NOMO-1 treated with DMSO at 0.1 percent for 48 hours (cell line): ENCODE measurements around the gene NELFB.
A peak's percentile ranks its signal among the peaks of the same experiment; 100 is the strongest.

Experiments used
- DNase-seq: peaks from one replicate; lab custom pipeline; 2025; ENCODE audit not compliant: unreplicated experiment; lab: John Stamatoyannopoulos, UW

NELFB gene

DNA sequence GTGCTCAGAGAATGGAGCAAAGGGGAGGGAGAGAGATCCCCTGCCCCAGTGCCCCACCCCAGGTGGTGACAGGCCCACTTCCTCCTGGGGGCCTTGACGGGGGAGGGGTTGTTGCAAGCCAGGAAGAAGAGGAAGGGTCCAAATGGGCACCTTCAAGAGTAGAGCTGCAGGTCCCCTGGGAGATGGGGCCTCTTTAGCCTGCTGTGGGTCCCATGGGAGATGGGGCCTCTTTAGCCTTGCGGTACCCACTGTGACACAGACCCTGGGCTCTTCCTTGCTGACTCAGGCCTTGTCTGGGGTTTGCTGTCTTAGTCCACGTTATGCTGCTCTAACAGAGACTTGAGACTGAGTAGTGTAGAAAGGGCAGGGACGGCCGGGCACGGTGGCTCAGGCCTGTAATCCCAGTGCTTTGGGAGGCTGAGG lies 12.8 kb downstream of the NELFB start:
- DNase-seq = no peak

DNA sequence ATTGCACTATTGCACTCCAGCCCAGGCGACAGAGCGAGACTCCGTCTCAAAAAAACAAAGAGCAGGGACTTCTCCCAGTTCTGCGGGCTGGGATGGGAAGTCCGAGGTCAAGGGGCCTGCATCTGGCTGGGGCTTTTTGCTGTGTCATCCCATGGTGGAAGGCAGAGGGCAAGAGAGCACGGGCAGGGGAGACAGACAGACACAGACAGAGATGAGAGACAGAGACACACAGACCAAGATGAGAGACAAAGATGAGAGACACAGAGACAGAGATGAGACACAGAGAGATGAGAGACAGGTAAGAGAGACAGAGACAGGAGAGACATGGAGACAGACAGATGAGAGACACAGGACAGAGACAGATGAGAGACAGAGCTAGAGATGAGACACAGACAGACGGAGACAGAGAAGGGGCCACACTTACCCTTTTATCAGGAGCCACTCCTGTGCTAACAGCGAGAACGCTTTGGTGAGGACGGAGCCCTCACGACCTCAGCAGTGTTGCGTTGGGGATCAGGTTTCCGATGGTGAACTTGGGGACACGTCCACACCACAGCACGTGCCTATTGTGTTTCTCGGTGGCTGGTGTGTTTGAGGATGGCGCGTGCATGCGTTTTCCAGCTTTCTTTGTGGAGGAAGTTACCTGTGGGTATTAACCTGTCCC lies 13.5 kb downstream of the NELFB start:
- no peak for DNase-seq

DNA sequence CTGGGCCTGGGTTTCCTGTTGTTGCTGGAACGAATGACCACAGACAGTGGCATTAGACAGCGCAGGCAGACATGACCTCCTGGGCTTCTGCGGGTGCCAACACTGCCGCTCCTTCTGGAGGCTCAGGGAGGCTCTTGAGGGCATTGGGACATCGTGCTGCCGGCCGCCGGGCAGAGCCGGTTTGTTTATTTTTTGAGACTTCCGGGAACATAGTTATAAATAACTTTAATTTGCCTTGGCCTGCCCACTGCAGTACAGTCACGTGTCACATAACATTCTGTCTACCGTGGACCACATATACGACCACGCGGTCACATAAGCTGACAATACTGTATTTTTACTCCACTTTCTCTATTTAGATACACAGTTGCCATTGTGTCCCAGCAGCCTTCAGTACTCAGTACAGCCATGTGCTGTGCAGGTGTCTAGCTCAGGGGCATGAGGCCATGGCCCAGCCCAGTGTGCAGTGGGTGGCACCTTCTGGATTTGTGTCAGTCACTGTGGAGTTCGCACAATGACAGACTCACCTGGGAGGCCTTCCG lies 14.2 kb downstream of the NELFB start:
- peak; percentile 94 for DNase-seq

DNA sequence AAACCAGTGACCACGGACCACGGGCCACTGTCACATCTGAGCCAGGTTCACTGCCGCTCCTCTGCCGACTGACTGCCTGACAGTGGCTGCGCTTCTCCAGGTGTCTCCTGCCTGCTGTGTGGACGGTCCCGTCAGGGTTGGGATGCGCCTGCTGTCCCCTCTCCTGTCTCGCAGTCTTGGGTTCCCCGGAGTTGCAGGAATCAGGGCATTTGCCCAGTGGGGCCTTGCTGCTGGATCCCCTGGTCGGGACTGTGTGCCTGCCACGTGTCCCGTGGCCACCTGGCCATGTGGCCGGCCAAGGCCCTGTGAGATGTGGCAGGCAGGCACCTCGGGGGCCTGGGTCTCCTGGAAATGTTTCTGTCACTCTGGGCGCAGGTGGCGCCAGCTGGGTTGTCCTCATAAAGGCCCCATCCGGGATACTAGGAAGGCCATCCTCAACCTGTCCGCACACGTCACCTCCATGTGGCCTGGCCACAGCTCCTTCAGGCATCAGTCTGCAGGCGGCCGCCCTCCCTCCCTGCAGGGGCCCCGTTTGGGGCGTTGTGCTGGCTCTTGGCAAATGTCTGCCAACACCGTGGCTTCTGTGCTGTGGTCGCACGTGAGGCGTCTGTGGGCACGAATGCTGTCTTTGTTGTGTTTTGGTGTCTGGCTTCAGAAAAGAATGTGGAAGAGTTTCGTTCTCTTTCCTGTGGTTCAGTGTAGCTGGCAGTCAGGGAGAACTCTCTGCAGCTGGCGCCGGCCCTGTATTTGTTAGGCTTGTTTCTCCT lies 16.0 kb downstream of the NELFB start:
- no peak for DNase-seq

DNA sequence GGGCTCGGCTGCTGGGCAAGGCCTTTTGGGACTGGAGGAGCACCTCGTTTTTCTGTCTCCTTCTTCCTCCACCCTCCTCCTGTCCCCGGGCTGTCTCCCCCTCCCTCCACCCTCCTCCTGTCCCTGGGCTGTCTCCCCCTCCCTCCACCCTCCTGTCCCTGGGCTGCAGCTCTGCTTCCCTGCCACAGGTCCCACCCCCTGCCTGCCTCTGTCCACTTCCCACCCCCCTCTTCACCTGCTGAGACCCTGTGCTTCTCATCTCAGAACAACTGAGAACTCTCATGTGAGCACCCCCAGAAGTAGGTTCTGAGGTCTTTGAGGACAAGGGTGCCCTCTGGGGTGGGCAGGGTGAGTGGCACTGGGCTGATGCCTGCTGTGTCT lies 16.6 kb downstream of the NELFB start:
- no peak for DNase-seq

DNA sequence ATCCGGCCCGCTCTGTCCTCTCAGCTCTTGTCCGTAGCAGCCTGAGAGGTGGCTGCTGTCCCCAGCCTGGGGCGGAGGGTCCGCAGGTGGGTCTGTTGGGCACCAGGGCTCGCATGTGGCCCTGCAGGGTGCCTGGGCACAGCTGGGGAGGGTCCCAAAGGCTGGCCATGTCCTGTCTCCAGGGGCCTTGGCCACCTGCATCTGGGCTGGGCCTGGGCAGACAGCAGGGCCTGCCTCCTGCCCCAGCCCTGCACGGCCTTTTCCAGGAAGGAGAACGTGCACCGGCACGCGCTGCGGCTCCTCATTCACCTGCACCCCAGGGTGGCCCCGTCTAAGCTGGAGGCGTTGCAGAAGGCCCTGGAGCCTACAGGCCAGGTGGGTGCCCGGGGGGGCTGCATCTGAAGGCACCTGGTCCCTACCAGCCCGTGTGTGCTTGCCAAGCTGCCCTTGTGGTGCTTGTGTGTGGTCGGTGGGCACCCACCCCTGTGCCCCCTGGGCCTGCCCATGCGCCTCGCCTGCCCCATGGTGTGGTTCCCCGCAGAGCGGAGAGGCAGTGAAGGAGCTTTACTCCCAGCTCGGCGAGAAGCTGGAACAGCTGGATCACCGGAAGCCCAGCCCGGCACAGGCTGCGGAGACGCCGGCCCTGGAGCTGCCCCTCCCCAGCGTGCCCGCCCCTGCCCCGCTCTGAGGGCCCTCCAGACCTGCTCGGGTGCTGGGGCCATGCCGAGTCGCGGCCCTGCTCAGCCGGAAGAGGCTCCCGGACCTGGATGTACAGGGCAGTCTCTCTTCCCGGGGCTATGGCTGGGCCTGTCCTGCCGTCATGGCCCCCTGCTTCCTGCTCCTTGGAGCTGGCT lies 17.3 kb downstream of the NELFB start:
- DNase-seq = no peak

DNA sequence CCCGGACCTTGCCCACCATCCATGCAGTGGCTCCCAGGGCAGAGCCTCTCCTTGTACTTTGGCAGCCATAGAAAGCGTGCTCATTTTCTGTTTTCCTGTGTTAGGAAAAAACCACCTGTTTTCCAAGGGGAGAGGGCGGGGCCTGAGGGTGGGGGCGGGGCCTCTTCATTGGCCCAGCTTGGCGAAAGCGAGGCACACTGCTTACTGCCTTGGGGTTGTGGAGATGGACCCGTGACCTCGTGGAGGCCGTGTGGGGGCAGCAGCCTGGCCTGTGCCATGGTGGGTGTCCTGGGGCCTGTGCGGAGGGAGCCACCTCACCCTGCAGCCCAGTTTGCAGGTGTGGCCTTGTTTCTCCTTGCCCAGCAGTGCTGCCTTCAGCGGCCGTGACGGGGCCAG lies 18.0 kb downstream of the NELFB start:
- DNase-seq = no peak

DNA sequence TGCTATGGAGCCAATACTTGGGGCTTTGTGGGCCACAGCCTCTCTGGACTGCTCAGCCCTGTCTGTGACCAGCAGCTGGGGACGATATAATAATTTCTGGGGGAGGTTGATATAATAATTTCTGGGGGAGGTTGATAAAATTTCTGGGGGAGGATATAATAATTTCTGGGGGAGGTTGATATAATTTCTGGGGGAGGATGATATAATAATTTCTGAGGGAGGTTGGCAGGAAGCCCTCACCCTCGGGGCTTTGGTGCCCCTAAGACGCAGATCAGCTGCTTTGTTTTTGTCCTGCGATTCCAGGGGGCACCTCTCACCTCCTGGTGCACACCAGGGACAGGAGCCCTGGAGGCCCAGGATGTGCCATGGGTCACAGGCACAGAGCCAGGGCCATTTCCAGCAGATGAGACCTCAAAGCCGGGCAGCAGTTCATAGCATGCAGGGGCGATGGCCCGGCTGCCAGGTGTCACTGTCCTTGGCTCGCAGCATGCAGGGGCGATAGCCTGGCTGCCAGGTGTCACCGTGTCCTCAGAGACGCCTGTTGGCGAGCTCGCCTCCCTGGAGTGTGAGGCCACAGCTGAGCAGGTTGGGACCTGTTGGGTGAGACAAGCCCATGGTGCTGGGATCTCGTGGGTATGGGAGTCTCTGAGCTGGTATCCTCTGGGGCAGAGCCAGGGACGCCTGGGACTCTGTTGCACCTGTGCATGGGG lies 18.6 kb downstream of the NELFB start:
- no peak for DNase-seq

DNA sequence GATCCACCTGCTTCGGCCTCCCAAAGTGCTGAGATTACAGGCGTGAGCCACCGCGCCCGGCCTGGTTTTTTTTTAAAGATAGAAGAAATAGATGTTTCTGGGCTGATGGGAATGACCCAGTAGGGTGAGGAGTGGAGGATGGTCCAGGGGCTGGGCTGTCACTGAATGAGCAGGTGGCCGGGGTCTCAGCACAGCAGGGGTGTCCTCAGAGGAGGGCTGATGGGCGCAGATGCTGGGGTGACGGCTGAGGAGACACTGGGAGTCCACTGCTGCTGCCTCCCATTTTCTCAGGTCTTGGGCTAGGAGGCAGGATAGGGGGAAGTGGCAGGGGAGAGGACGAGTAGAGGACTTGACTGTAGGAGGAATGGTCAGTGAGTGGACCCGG lies 20.1 kb downstream of the NELFB start:
- DNase-seq = no peak

DNA sequence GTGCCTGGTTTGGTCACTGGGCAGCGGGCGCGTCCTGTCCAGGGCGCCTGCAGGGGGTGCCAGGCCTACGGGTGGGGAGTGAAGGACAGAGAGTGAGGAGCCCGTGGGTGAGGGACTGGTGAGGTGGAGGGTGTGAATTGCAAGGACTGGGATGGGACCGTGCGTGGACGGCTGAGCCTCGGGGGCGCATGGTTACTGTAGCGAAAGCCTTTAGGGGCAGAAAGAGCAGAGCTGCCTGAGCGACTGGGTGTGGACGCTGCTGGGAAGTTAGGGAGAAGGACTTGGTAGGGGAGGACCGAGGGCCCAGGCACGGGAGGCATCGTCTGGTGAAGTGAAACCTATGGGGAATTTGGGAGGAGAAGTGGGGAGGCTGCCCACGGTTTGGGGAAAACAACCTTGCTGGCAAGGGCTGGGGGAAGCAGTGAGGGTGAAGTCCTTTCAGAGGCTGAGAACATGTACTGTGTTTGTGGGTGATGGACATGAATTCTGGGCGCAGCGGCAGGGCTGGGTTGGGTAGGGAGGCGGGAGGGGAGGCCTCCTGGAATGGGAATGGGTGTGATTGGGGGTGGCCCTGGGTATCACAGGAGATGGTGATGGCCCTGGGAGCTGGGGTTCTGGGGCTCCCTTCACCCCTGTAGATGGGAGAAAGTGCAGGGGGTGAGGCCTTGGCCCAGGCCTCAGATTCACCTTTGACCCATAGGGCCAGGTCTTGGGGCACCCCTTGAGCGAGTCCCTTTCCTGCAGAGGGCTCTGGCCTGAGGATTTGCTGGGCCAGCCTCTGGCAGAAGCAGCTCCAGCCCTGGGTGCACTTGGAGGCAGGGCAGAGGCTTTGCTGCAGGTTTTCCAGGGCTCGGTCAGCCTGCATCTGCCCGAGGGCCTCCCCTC lies 20.7 kb downstream of the NELFB start:
- DNase-seq = no peak

DNA sequence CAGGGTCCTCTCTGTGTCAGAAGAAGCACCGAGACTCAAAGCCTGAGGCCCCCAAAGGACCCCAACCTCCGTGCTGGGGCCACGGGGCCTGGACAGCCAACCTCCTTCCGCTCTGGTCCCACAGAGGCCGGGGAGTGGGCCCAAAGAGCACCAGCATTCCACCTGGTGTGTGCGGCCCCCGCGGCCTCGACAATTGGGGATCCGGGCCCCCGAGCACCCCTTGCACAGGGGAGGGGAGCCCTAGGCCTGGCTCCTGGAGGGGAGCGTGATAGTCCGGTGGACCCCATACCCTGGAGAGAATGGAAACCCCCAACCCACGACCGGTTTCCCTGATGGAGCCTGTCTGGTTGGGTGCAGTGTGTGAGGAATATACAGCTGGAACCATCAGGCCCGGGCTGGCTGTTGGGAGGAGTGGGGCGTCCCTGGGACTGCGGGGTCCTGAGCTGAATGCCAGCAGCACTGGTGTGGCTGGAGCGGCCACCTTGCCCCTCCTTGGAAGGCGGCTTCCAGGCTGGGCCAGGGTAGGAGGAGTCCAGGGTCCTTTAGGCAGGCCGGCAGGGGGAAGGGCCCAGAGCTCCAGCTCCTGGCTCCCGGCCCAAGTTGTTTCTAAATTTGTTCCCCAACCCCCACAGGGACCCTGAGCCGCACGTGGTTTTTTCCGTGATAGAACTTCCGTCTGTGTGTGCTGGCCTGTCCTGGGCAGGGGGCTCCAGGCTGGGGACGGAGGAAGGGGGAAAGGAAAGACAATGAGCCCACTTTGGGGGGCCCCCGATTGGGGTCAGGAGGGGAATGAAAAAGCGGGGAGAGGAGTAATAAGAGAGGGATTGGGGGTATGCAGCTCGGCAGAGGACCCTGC lies 21.6 kb downstream of the NELFB start:
- DNase-seq = peak; percentile 76

DNA sequence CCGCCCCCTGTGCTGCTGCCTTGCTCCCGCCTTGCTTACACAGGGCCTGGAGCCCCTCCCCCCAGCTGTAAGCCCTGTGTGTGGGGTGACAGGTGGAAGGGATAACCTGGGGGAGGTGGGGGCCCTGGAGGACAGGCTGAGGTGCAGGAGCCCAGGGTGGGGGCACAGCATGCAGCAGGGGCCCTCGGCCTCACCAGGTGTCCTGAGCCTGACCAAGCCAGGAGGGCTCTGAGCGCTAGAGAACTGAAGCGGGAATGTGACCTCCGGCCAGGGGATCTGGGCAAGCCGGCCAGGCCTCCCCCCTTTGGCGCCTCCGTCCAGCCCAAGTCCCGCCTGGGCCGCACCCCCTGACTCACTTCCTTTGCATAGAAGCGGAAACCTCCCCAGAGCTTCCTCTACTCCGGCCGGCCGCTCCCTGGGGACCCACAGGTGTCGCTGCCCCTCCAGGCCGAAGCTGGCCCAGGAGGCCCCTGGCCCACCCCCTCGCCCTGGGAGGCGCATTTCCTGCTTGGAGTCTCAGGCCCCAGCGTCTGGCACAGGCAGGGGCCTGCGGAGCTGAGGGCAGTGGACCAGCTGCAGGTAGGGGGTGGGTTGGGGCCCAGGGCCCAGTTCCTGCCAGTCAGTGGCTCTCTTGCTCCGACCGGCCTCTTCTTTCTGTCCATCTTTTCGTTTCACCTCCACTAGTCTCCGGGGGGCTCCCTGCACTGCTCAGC lies 22.4 kb downstream of the NELFB start, which contains the start of gene TOR4A:
Gene TOR4A (plus strand): TSS at position 398 of the 713 bp plus-strand sequence. CDS start 964 bp downstream, outside the sequence.
- peak; percentile 96 for DNase-seq

DNA sequence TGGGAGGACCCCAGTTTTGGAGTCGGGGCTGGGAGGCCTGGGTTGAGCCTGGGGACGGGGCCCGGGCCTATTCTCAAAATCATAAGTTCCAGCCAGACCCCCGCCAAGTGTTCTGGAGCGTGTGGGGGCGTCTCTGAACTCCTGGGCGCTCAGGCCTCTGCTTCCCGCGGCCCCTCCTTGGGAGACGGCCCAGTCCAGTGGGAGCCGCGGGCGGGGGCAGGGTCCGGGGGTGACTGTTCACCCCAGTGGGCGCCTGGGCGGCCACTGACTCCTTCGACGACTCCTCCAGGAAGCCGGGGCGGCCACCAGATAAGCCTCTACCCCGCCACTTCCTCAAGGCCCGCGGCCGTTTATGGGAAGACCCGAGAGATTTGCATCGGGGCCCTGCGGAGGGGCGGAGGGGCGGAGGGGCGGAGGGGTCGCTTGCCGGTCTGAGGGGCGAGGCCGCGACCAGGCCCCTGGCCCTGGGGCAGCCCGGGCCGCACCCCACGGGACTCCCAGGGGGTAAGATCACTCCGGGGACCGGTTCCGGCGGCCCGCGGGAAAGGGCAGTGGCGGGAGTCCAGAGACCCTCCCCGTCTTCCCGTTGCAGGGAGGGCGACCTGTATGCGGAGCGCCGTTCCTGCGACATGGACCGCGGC lies 23.1 kb downstream of the NELFB start:
- DNase-seq = peak; percentile 49

DNA sequence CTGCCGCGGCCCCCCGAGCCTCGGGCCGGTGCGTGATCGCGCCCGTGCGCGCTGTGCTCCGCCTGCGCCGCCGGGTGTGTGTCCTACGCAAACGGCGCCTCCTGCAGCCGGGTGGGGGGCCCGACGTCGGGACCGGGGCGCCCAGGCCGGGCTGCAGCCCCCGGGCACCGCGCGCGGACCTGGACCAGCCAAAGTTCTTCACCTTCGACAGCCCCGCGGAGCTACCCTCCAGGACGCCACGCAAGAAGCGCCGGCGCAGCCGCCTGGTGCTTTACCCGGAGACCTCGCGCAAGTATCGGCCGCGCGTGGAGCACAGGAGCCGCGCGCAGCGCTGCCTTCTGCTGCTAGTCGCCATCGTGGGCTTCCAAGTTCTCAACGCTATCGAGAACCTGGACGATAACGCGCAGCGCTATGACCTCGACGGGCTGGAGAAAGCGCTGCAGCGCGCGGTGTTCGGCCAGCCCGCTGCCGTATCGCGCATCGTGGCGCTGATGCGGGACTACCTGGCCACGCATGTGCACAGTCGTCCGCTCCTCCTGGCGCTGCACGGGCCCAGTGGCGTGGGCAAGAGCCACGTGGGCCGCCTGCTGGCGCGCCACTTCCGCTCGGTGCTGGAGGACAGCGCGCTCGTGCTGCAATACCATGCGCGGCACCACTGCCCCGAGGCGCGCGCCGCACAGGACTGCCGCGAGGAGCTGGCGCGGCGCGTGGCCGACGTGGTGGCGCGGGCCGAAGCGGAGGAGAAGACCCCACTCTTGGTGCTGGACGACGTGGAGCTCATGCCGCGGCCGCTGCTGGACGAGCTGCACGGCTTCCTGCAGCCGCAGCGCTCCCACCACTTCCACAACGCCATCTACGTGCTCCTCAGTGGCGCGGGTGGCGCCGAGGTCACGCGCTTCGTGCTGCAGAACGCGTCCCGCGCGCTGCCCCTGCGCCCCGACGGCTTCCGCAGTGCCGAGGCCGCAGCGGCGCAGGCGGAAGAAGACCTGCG lies 23.9 kb downstream of the NELFB start:
- no peak for DNase-seq

DNA sequence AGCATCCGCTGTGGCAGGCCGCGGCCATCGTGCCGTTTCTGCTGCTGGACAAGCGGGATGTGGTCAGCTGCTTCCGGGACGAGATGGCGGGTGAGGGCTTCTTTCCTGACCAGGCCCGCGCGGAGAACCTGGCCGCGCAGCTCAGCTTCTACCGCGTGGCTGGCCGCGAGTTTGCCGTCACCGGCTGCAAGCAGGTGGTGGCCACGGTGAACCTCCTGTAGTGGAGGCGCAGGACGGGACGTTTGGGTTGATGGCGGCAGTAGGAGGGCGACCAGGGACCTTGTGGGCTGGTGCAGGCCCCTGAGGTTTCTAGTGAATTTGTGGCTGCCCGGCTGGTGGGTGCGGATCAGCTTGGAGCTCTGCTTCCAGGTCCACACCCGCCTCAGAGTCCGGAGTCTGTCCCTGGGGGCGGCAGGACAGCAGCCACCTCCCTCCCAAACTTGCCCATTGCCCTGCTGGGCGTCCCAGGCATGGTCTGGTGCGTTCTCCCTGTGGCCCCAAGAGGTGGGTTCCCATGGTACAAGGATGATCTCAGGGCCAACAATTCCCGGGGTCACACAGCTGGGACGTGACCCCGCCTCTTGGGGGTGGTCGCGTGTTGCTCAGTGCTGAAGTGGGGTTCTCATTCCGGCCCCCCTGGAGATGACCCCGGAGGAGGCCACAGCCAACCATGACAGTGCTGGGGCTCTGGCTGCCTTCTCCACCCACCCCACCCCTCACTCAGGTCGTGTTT lies 24.8 kb downstream of the NELFB start:
- no peak for DNase-seq
